ENCODE data around the gene EDN1. TPM values are rescaled to one million over a fixed set of nuclear protein-coding genes. Genes with fewer than 3 reads are reported as not detected.

Gene EDN1
- total and polyA plus RNA-seq, 2 of the 4 experiments (the other 2 are of a cell fraction) = 5.6 to 9.0 TPM

DNA sequence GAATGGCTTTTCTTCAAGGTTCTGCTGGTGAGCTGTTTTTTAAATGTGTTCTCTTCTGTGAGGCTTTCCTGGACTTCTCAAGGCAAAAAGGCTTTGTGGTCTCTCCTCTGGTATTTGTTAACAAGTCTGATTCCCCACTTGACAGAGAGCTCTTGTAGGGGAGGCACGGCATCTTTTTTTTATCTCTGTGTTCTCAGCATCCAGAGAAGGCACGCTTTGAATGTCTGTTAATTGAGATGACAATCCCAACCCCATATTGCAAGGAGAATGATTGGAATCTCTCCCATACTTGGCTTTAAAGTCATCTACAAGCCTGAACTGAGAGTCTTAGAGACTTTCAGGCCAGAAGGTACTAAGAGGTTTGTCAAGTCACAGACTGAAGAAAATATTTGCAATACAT lies 22.6 kb downstream of the EDN1 start:
- no peak for DNase-seq
- dilution Hi-C loops (cut with HindIII; ENCODE audit: low sequenced_read_pairs, unreplicated experiment) (no loop called here), intact Hi-C loops (cut with micrococcal nuclease) (no loop called here), in situ Hi-C loops (cut with MboI; ENCODE audit: low sequenced_read_pairs) (no loop called here)
- Histone ChIP-seq H3K56ac (ENCODE audit: extremely low read depth, insufficient read depth, low read length) (no peak overlapping the region), H3K27ac (ENCODE audit: insufficient read depth, low read length) (no peak overlapping the region), H3K9me3 (ENCODE audit: control insufficient read depth, insufficient read depth, low read length) (no peaks in the 10 kb centered on the region), H4K20me1 (ENCODE audit: insufficient read depth, low read length) (no peaks in the 10 kb centered on the region), H2BK20ac (ENCODE audit: low read depth, low read length) (no peak overlapping the region), H2BK5ac (ENCODE audit: low read depth, low read length, poor library complexity, severe bottlenecking) (no peak overlapping the region), H3K79me1 (ENCODE audit: low read depth in 1 of 2, low read length in 2 of 2) (no peaks in the 10 kb centered on the region), H3K23ac (ENCODE audit: low read depth, low read length) (no peak overlapping the region), H3K9ac (ENCODE audit: low read depth, low read length) (no peak overlapping the region), H3K36me3 (ENCODE audit: control insufficient read depth, insufficient read depth, low read length) (no peaks in the 10 kb centered on the region), H3K4me3 (ENCODE audit: insufficient read depth, low read depth, low read length) (no peak overlapping the region), H2BK15ac (ENCODE audit: low read depth, low read length) (no peak overlapping the region), H4K5ac (ENCODE audit: low read depth, low read length) (no peak overlapping the region), H3K14ac (replicated peaks; ENCODE audit: low read depth, low read length) (no peak overlapping the region), H2AK9ac (replicated peaks; ENCODE audit: low read depth, low read length, poor library complexity) (no peak overlapping the region), H2AK5ac (ENCODE audit: low read depth, low read length) (no peak overlapping the region), H4K8ac (ENCODE audit: low read depth in 2 of 2, low read length in 2 of 2) (no peak overlapping the region), H3K18ac (ENCODE audit: low read depth, low read length) (no peak overlapping the region), H3K27me3 (ENCODE audit: control insufficient read depth, insufficient read depth, low read length) (no peaks in the 10 kb centered on the region), H2AFZ (replicated peaks; ENCODE audit: low read length, poor library complexity) (no peak overlapping the region), H3K4me1 (ENCODE audit: control insufficient read depth, insufficient read depth, low read length) (no peaks in the 10 kb centered on the region; the same call in 1 of the 2 replicates), H4K91ac (ENCODE audit: insufficient read depth, low read depth, low read length) (no peak overlapping the region), H3K9me1 (ENCODE audit: insufficient read depth, low read length) (peaks cover 4% of the 10 kb centered on the region; the same call in 1 of the 2 replicates), H3K4me2 (ENCODE audit: low read depth, low read length) (no peak overlapping the region), H2BK120ac (ENCODE audit: low read depth, low read length) (no peak overlapping the region), H3K4ac (ENCODE audit: low read depth, low read length) (no peak overlapping the region)
- no peak for ATAC-seq (ENCODE audit: low read depth)
- POLR2A ChIA-PET (ENCODE audit: unreplicated experiment) = no interaction called here
- TF ChIP-seq RAD21 (IDR thresholded peaks at IDR 0.05; ENCODE audit: low read length) (no peak), RFX5 (IDR thresholded peaks at IDR 0.05; ENCODE audit: low read depth, low read length) (no peak), CEBPB (IDR thresholded peaks at IDR 0.05; ENCODE audit: low read depth, low read length) (no peak)
- TF ChIP-seq, protein P1, sequence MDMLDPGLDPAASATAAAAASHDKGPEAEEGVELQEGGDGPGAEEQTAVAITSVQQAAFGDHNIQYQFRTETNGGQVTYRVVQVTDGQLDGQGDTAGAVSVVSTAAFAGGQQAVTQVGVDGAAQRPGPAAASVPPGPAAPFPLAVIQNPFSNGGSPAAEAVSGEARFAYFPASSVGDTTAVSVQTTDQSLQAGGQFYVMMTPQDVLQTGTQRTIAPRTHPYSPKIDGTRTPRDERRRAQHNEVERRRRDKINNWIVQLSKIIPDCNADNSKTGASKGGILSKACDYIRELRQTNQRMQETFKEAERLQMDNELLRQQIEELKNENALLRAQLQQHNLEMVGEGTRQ (IDR thresholded peaks at IDR 0.05; ENCODE audit: low read depth, low read length) = no peak
- TF ChIP-seq, protein P2, sequence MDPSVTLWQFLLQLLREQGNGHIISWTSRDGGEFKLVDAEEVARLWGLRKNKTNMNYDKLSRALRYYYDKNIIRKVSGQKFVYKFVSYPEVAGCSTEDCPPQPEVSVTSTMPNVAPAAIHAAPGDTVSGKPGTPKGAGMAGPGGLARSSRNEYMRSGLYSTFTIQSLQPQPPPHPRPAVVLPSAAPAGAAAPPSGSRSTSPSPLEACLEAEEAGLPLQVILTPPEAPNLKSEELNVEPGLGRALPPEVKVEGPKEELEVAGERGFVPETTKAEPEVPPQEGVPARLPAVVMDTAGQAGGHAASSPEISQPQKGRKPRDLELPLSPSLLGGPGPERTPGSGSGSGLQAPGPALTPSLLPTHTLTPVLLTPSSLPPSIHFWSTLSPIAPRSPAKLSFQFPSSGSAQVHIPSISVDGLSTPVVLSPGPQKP (IDR thresholded peaks at IDR 0.05; ENCODE audit: borderline replicate concordance, low read depth, low read length) = no peak
- WGBS, 2 experiments (ENCODE audit: extremely low coverage in 2 of 2, insufficient read length in 1 of 2) = no CpG with 5 or more reads among the region's 2 CpGs
- CTCF ChIA-PET = interaction anchor here (0.6 kb wide), 1 partner anchor 9 kb away, joined by 3 read pairs; no protein-coding TSS in a partner anchor
- no TSS peak for BruUV-seq (replicated peaks)

Measured in IMR-90 (cell line).